ENCODE measurements around the gene ZNF628. TPM values are rescaled to one million over a fixed set of nuclear protein-coding genes. Genes with fewer than 3 reads are reported as not detected.

The ZNF628 gene
- total and polyA plus RNA-seq, 2 of the 4 experiments (the other 2 are of a cell fraction) = 0.18 to 1.9 TPM

DNA sequence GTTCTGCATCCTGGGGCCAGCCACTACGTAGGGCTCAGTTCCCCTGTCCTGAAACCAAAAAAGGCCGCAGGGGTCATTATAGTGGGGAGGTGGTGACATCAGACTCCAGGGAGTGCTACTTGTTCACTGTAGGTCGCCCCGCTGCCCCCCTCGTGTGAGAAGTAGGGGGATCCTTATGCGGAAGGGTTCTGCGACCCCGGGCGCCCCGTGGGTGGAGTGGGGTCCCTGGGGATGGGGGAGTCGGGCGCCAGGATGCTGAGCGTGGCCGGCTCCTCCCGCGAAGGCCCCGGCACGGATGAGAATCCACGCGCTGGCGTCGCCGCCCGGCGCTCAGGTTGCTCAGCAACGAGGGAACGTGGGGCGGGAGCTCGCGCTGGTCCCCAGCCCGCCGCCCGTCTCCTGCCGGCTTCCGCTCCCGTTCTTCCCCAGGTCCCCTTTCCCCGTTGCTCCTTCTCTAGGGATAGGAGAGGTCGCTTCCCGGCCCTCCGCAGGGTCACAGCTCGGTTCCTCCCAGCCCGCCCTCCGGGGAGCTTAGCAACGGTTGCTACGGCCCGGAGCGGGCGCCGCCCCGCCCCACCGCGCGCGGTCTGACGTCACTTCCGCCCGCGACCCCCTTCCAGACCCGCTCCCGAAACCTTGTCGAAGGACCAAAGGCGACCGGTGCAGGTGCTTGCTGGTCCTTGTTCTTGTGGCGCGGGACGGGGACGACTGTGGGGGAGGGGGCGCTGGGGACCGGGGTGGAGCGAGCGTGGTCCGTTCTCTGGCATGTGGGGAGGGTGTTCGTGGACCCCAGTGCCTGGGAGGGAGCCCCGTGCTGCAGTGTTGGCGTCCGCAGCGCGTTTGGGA lies 8.4 kb downstream of the ZNF628 start, which contains the start of gene NAT14:
NAT14 (plus strand) TSS at position 596 of the 846 bp plus-strand sequence. CDS start 521 bp downstream, outside the sequence.
- Histone ChIP-seq H4K20me1 (ENCODE audit: insufficient read depth, low read length) (0 out of 2 replicates have a peak, but pooled peaks cover 4% of the 10 kb centered on the region), H3K9me3 (ENCODE audit: control insufficient read depth, insufficient read depth, low read length) (no peaks in the 10 kb centered on the region), H2BK120ac (ENCODE audit: low read depth, low read length) (peak within 1 kb of the TSS; percentile 86), H3K9ac (ENCODE audit: low read depth, low read length) (peak within 1 kb of the TSS; percentile 84), H2AK5ac (ENCODE audit: low read depth, low read length) (peak within 1 kb of the TSS; percentile 85), H3K79me1 (ENCODE audit: low read depth in 1 of 2, low read length in 2 of 2) (peaks cover 5 to 39% of the 10 kb centered on the region in 2 experiments), H4K91ac (ENCODE audit: insufficient read depth, low read depth, low read length) (peak within 1 kb of the TSS; percentile 83), H2AFZ (replicated peaks; ENCODE audit: low read length, poor library complexity) (peak within 1 kb of the TSS; percentile 93), H3K27ac (ENCODE audit: insufficient read depth, low read length) (peak within 1 kb of the TSS; percentile 89), H3K18ac (ENCODE audit: low read depth, low read length) (peak within 1 kb of the TSS; percentile 14; the same call in 1 of the 2 replicates), H3K27me3 (ENCODE audit: control insufficient read depth, insufficient read depth, low read length) (no peaks in the 10 kb centered on the region), H3K4me2 (ENCODE audit: low read depth, low read length) (peak within 1 kb of the TSS; percentile 91), H3K4me1 (ENCODE audit: control insufficient read depth, insufficient read depth, low read length) (peaks cover 30% of the 10 kb centered on the region), H2AK9ac (replicated peaks; ENCODE audit: low read depth, low read length, poor library complexity) (peak within 1 kb of the TSS; percentile 99), H4K8ac (ENCODE audit: low read depth in 2 of 2, low read length in 2 of 2) (peak within 1 kb of the TSS; percentile 83 to 90), H3K56ac (ENCODE audit: extremely low read depth, insufficient read depth, low read length) (no peak within 1 kb of the TSS; the same call in 1 of the 2 replicates), H3K4me3 (ENCODE audit: insufficient read depth, low read depth, low read length) (peak within 1 kb of the TSS; percentile 80), H3K36me3 (ENCODE audit: control insufficient read depth, insufficient read depth, low read length) (peaks cover 12% of the 10 kb centered on the region; the same call in 1 of the 2 replicates), H2BK20ac (ENCODE audit: low read depth, low read length) (no peak within 1 kb of the TSS), H2BK5ac (ENCODE audit: low read depth, low read length, poor library complexity, severe bottlenecking) (peak within 1 kb of the TSS; percentile 68), H4K5ac (ENCODE audit: low read depth, low read length) (peak within 1 kb of the TSS; percentile 81), H3K9me1 (ENCODE audit: insufficient read depth, low read length) (peaks cover 5% of the 10 kb centered on the region; the same call in 1 of the 2 replicates), H3K23ac (ENCODE audit: low read depth, low read length) (peak within 1 kb of the TSS; percentile 94), H3K4ac (ENCODE audit: low read depth, low read length) (peak within 1 kb of the TSS; percentile 96), H3K14ac (replicated peaks; ENCODE audit: low read depth, low read length) (peak within 1 kb of the TSS; percentile 98), H2BK15ac (ENCODE audit: low read depth, low read length) (peak within 1 kb of the TSS; percentile 38; the same call in 1 of the 3 replicates)
- dilution Hi-C loops (cut with HindIII; ENCODE audit: low sequenced_read_pairs, unreplicated experiment) = no loop called here
- DNase-seq (peak; percentile 48), ATAC-seq (ENCODE audit: low read depth) (peak; percentile 38)
- in situ Hi-C loops (cut with MboI; ENCODE audit: low sequenced_read_pairs) = loop anchor here (25.0 kb wide), 1 partner anchor 1023 kb away; the partner anchor contains the start of genes CDC42EP5 and LENG9
- POLR2A ChIA-PET (ENCODE audit: unreplicated experiment) = interaction anchor here (0.6 to 2.2 kb wide), 2 partner anchors 9 to 156 kb away, joined by 8 to 21 read pairs; partner anchors contain the start of genes ZNF580 and ZNF628
- 5% methylated on average over 19 of the region's 78 CpGs; no CpG with 5 or more reads in 1 of the 2 experiments for WGBS, 2 experiments (ENCODE audit: extremely low coverage in 2 of 2, insufficient read length in 1 of 2)
- BruUV-seq (replicated peaks) = no TSS peak
- intact Hi-C loops (cut with micrococcal nuclease) = no loop called here
- CTCF ChIA-PET = interaction anchor here (0.7 to 1.0 kb wide), 2 partner anchors 17 to 19 kb away, joined by 4 to 6 read pairs; no protein-coding TSS in a partner anchor
- no peak for TF ChIP-seq CHD1 (IDR thresholded peaks at IDR 0.05; ENCODE audit: low read depth, low read length)
- TF ChIP-seq SMC3 (IDR thresholded peaks at IDR 0.05; ENCODE audit: low read depth, low read length) = no peak
- peak; percentile 95 for TF ChIP-seq MAZ (IDR thresholded peaks at IDR 0.05; ENCODE audit: borderline replicate concordance, low read depth, low read length)
- peak; percentile 90 for TF ChIP-seq MXI1 (IDR thresholded peaks at IDR 0.05; ENCODE audit: borderline replicate concordance, low read depth, low read length)
- TF ChIP-seq, protein P1, sequence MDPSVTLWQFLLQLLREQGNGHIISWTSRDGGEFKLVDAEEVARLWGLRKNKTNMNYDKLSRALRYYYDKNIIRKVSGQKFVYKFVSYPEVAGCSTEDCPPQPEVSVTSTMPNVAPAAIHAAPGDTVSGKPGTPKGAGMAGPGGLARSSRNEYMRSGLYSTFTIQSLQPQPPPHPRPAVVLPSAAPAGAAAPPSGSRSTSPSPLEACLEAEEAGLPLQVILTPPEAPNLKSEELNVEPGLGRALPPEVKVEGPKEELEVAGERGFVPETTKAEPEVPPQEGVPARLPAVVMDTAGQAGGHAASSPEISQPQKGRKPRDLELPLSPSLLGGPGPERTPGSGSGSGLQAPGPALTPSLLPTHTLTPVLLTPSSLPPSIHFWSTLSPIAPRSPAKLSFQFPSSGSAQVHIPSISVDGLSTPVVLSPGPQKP (IDR thresholded peaks at IDR 0.05; ENCODE audit: borderline replicate concordance, low read depth, low read length) = no peak
- no peak for TF ChIP-seq BHLHE40 (IDR thresholded peaks at IDR 0.05; ENCODE audit: low read depth, low read length)
- TF ChIP-seq NFE2L2 (IDR thresholded peaks at IDR 0.05; ENCODE audit: low read depth, low read length) = no peak
- no peak for TF ChIP-seq RAD21 (IDR thresholded peaks at IDR 0.05; ENCODE audit: low read length)
- TF ChIP-seq POLR2A (IDR thresholded peaks at IDR 0.05; ENCODE audit: low read depth, low read length) = peak; percentile 25; the same call in 1 of the 2 replicates
